GM12891 (cell line): ENCODE results near the gene ZFHX3.

ENCODE experiments used
- PAX5 ChIP-seq: IDR thresholded peaks from 2 replicates; pipeline ENCODE4 v1.6.1; 2011; ENCODE audit warnings: low read length, moderate library complexity, mild to moderate bottlenecking; ENCODE audit not compliant: insufficient read depth, severe bottlenecking
- POLR2A ChIP-seq: IDR thresholded peaks from 2 replicates; pipeline ENCODE4 v1.6.1; 2011; ENCODE audit warnings: low read depth, low read length, control low read depth
- POU2F2 ChIP-seq: IDR thresholded peaks from 2 replicates; pipeline ENCODE4 v1.6.1; 2011; ENCODE audit warnings: low read depth, mild to moderate bottlenecking, control low read depth, low read length, moderate library complexity
- TAF1 ChIP-seq: IDR thresholded peaks from 2 replicates; pipeline ENCODE4 v1.6.1; 2011; ENCODE audit warnings: low read depth, low read length, control low read depth

GRCh38 chr16:73074382-73074781, 26.5 kb upstream of the ZFHX3 start:
- no peak for TF ChIP-seq POU2F2
- no peak for TF ChIP-seq POLR2A
- TF ChIP-seq TAF1 = no peak
- no peak for TF ChIP-seq PAX5
